HG03565 (cell line): ENCODE data around the gene PARVB.
"Not testable (repeated sequence)": the region's sequence is repeated elsewhere in the genome, so short reads cannot be mapped to it uniquely, and the experiment has no call there.

ENCODE experiments used
- ATAC-seq: cut with Tn5 transposase; IDR thresholded peaks from one replicate; pipeline ENCODE4 v1.9.1; 2021; ENCODE audit warnings: mild to moderate bottlenecking, moderate library complexity; ENCODE audit not compliant: unreplicated experiment

Gene PARVB

GRCh38 chr22:43996981-43997265, 27.2 kb upstream of the PARVB start:
- ATAC-seq = no peak

- no peak for ATAC-seq
Observed at GRCh38 chr22:43998679-43999264, 25.3 kb upstream of the PARVB start.

GRCh38 chr22:43999378-43999777, 24.7 kb upstream of the PARVB start:
- ATAC-seq = no peak

GRCh38 chr22:44000123-44000522, 24.0 kb upstream of the PARVB start:
- ATAC-seq = no peak

- no peak for ATAC-seq
Observed at GRCh38 chr22:44001521-44001920, 22.6 kb upstream of the PARVB start.

- ATAC-seq = no peak
Observed at GRCh38 chr22:44002324-44002723, 21.8 kb upstream of the PARVB start.

GRCh38 chr22:44002997-44003396, 21.1 kb upstream of the PARVB start:
- ATAC-seq = no peak

- ATAC-seq = no peak
Observed at GRCh38 chr22:44003405-44004103, 20.5 kb upstream of the PARVB start.

GRCh38 chr22:44004104-44004460, 20.0 kb upstream of the PARVB start:
- no peak for ATAC-seq

- ATAC-seq = no peak
Observed at GRCh38 chr22:44005524-44005923, 18.6 kb upstream of the PARVB start.

GRCh38 chr22:44012162-44012561, 11.9 kb upstream of the PARVB start:
- ATAC-seq = no peak

- no peak for ATAC-seq
Observed at GRCh38 chr22:44012591-44012990, 11.5 kb upstream of the PARVB start.

- ATAC-seq = no peak
Observed at GRCh38 chr22:44014241-44014640, 9.9 kb upstream of the PARVB start.

GRCh38 chr22:44016586-44016985, 7.5 kb upstream of the PARVB start:
- ATAC-seq = not testable (repeated sequence)

- ATAC-seq = no peak
Observed at GRCh38 chr22:44018594-44018993, 5.5 kb upstream of the PARVB start.

- ATAC-seq = no peak
Observed at GRCh38 chr22:44019416-44019815, 4.7 kb upstream of the PARVB start.

GRCh38 chr22:44019846-44020245, 4.3 kb upstream of the PARVB start:
- ATAC-seq = no peak

GRCh38 chr22:44020981-44021380, 3.1 kb upstream of the PARVB start:
- no peak for ATAC-seq

- ATAC-seq = no peak
Observed at GRCh38 chr22:44023404-44024287, 456 bp upstream of the PARVB start.

GRCh38 chr22:44025171-44026065, 1.3 kb downstream of the PARVB start:
- peak; percentile 47 for ATAC-seq

GRCh38 chr22:44026066-44026629, 2.0 kb downstream of the PARVB start:
- no peak for ATAC-seq
